CD4-positive, alpha-beta T cell treated with Interleukin-2 at 100 ng/mL for 4 hours (primary cell): ENCODE results near the gene ATXN7L1.
"Not testable (repeated sequence)": the region's sequence is repeated elsewhere in the genome, so short reads cannot be mapped to it uniquely, and the experiment has no call there.

ENCODE experiments used
- DNase-seq: peaks from one replicate; pipeline ENCODE4 v3.0.0-alpha.2; 2020; ENCODE audit warnings: low spot score

Gene ATXN7L1

GRCh38 chr7:105705427-105705826 is 171.0 kb downstream of the ATXN7L1 start:
- DNase-seq = no peak

- no peak for DNase-seq
These were observed 173.0 kb downstream of the ATXN7L1 start for GRCh38 chr7:105703207-105703930.

- DNase-seq = no peak
These were observed 176.7 kb downstream of the ATXN7L1 start for GRCh38 chr7:105699568-105700236.

- DNase-seq = no peak
These were observed 177.9 kb downstream of the ATXN7L1 start for GRCh38 chr7:105698531-105698930.

GRCh38 chr7:105697753-105698152 is 178.6 kb downstream of the ATXN7L1 start:
- DNase-seq = no peak

- DNase-seq = not testable (repeated sequence)
These were observed 179.2 kb downstream of the ATXN7L1 start for GRCh38 chr7:105697169-105697568.

- no peak for DNase-seq
These were observed 182.8 kb downstream of the ATXN7L1 start for GRCh38 chr7:105693576-105693975.

GRCh38 chr7:105691680-105692564 is 184.5 kb downstream of the ATXN7L1 start:
- peak; percentile 89 for DNase-seq

- peak; percentile 60 for DNase-seq
These were observed 185.2 kb downstream of the ATXN7L1 start for GRCh38 chr7:105691082-105691679.

- DNase-seq = no peak
These were observed 186.0 kb downstream of the ATXN7L1 start for GRCh38 chr7:105690325-105690945.

GRCh38 chr7:105689067-105689819 is 187.2 kb downstream of the ATXN7L1 start:
- DNase-seq = no peak

GRCh38 chr7:105688617-105689016 is 187.8 kb downstream of the ATXN7L1 start:
- DNase-seq = no peak

GRCh38 chr7:105685161-105685560 is 191.2 kb downstream of the ATXN7L1 start:
- no peak for DNase-seq

- DNase-seq = no peak
These were observed 193.9 kb downstream of the ATXN7L1 start for GRCh38 chr7:105682341-105683060.

- DNase-seq = no peak
These were observed 195.8 kb downstream of the ATXN7L1 start for GRCh38 chr7:105680505-105681187.

- peak; percentile 22 for DNase-seq
These were observed 197.4 kb downstream of the ATXN7L1 start for GRCh38 chr7:105678811-105679495.

- peak; percentile 75 for DNase-seq
These were observed 198.4 kb downstream of the ATXN7L1 start for GRCh38 chr7:105677817-105678573.

GRCh38 chr7:105677410-105677730 is 199.0 kb downstream of the ATXN7L1 start:
- DNase-seq = no peak
